ENCODE measurements around the gene AFTPH. TPM values are rescaled to one million over a fixed set of nuclear protein-coding genes. Genes with fewer than 3 reads are reported as not detected.

The AFTPH gene
- polyA plus RNA-seq, 1 experiment, result 10.9 TPM

- no peak for TF ChIP-seq CTCF (IDR thresholded peaks at IDR 0.05; ENCODE audit: insufficient read depth, low read depth, low read length)
- DNase-seq (ENCODE audit: low read depth), result no peak
- no peak overlapping the region for H3K4me3 ChIP-seq (ENCODE audit: low read depth, low read length)
- CTCF ChIA-PET, result interaction anchor here (0.7 to 2.3 kb wide), 2 partner anchors 8 to 29 kb away, joined by 3 to 9 read pairs; no protein-coding TSS in a partner anchor
- peaks cover 29% of the 10 kb centered on the region for H3K27me3 ChIP-seq (ENCODE audit: control insufficient read depth, insufficient read depth, low read length)
- H3K36me3 ChIP-seq (ENCODE audit: control insufficient read depth, insufficient read depth, low read length), result no peaks in the 10 kb centered on the region
- POLR2A ChIA-PET, result no interaction called here
Measured at GRCh38 chr2:64601034-64601754, 77.1 kb downstream of the AFTPH start.

- DNase-seq (ENCODE audit: low read depth), result no peak
- POLR2A ChIA-PET, result no interaction called here
- CTCF ChIA-PET, result interaction anchor here (0.7 to 1.3 kb wide), 2 partner anchors 30 to 265 kb away, joined by 3 read pairs; no protein-coding TSS in a partner anchor
Measured at GRCh38 chr2:64601785-64602391, 77.8 kb downstream of the AFTPH start.

GRCh38 chr2:64602436-64602835 lies 78.3 kb downstream of the AFTPH start:
- CTCF ChIA-PET, result interaction anchor here (1.0 to 1.3 kb wide), 2 partner anchors 42 to 265 kb away, joined by 3 read pairs; no protein-coding TSS in a partner anchor
- H3K27me3 ChIP-seq (ENCODE audit: control insufficient read depth, insufficient read depth, low read length), result peaks cover 26% of the 10 kb centered on the region
- TF ChIP-seq CTCF (IDR thresholded peaks at IDR 0.05; ENCODE audit: insufficient read depth, low read depth, low read length), result no peak
- H3K36me3 ChIP-seq (ENCODE audit: control insufficient read depth, insufficient read depth, low read length), result no peaks in the 10 kb centered on the region
- no peak for DNase-seq (ENCODE audit: low read depth)
- no peak overlapping the region for H3K4me3 ChIP-seq (ENCODE audit: low read depth, low read length)
- POLR2A ChIA-PET, result no interaction called here

More at GRCh38 chr2:64601785-64602391, 77.8 kb downstream of the AFTPH start:
- Histone ChIP-seq H3K36me3 (ENCODE audit: control insufficient read depth, insufficient read depth, low read length) (no peaks in the 10 kb centered on the region), H3K4me3 (ENCODE audit: low read depth, low read length) (no peak overlapping the region), H3K27me3 (ENCODE audit: control insufficient read depth, insufficient read depth, low read length) (peaks cover 27% of the 10 kb centered on the region)
- TF ChIP-seq CTCF (IDR thresholded peaks at IDR 0.05; ENCODE audit: insufficient read depth, low read depth, low read length), result no peak

- ChIA-PET POLR2A (no interaction called here), CTCF (interaction anchor here (0.7 to 1.1 kb wide), 3 partner anchors 13 to 269 kb away, joined by 3 read pairs; partner anchors contain the start of gene SERTAD2)
- DNase-seq (ENCODE audit: low read depth), result no peak
- Histone ChIP-seq H3K27me3 (ENCODE audit: control insufficient read depth, insufficient read depth, low read length) (peaks cover 22% of the 10 kb centered on the region), H3K36me3 (ENCODE audit: control insufficient read depth, insufficient read depth, low read length) (no peaks in the 10 kb centered on the region), H3K4me3 (ENCODE audit: low read depth, low read length) (no peak overlapping the region)
- no peak for TF ChIP-seq CTCF (IDR thresholded peaks at IDR 0.05; ENCODE audit: insufficient read depth, low read depth, low read length)
Measured at GRCh38 chr2:64604155-64604554, 80.0 kb downstream of the AFTPH start.

DNA sequence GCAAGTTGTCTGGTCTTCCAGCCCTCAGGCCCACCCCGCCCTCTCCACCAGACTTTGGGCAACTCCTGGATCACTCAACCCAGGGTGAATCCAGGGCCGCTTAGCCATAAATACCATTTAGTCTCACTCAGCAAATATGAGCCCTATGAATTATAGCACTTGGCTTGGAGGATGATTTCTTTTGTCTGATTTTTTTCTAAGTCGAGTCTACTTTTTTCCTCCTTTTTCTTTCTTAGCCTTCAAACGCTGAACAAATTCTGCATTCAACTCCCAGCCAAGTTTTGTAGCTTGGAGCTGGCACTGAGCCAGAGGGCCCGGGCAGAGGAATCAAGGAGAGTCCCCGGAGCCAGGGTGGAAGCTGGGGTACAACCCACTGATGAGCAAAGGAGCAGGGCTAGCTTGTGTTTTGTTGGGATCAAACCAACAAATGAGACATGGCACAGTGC lies 80.9 kb downstream of the AFTPH start:
- ChIA-PET CTCF (interaction anchor here (0.6 to 1.4 kb wide), 4 partner anchors 9 to 306 kb away, joined by 3 read pairs; partner anchors contain the start of gene SERTAD2), POLR2A (no interaction called here)
- peaks cover 17% of the 10 kb centered on the region for H3K27me3 ChIP-seq (ENCODE audit: control insufficient read depth, insufficient read depth, low read length)
- TF ChIP-seq CTCF (IDR thresholded peaks at IDR 0.05; ENCODE audit: insufficient read depth, low read depth, low read length), result no peak
- DNase-seq (ENCODE audit: low read depth), result peak; percentile 41
- H3K4me3 ChIP-seq (ENCODE audit: low read depth, low read length), result no peak overlapping the region
- H3K36me3 ChIP-seq (ENCODE audit: control insufficient read depth, insufficient read depth, low read length), result no peaks in the 10 kb centered on the region

Data from BJ (cell line).